Measurements from ENCODE around the gene OR10H5. TPM values are rescaled to one million over a fixed set of nuclear protein-coding genes. Genes with fewer than 3 reads are reported as not detected.
A peak's percentile ranks its signal among the peaks of the same experiment; 100 is the strongest.

Gene OR10H5
- not detected in 2 replicates for total RNA-seq (2013; cell fraction: nucleolus; rRNA removed)
- total RNA-seq (2014; rRNA removed) (not detected in 2 replicates), total RNA-seq (2014; rRNA removed; fragmentation: Illumina TruSeq; extraction: Trizol) (not detected in 2 replicates), total RNA-seq (2021) (not detected in 2 replicates), polyA plus RNA-seq (2011; rRNA removed) (not detected in 2 replicates), polyA plus RNA-seq (2014; fragmentation: Illumina TruSeq; extraction: Trizol) (not detected in 2 replicates), polyA plus RNA-seq (2014; fragmentation: Nextera tagmentation; extraction: Ambion mirVana) (not detected), polyA plus RNA-seq (2014; rRNA removed) (not detected in 2 replicates), polyA plus RNA-seq (2016; fragmentation: Nextera tagmentation; extraction: Ambion mirVana) (not detected), polyA minus RNA-seq (2011; rRNA and poly(A)+ RNA removed) (not detected in 2 replicates), Bru-seq, nascent RNA (not detected), BruChase-seq, experiment 1, labeled RNA remaining after a 6-hour chase (not detected), BruChase-seq, experiment 2, labeled RNA remaining after a 2-hour chase (percentile 3 among the genes with signal in this experiment)
- not detected for polyA plus RNA-seq (2011; ENCODE audit: low read depth)
- not detected in 2 replicates for polyA plus RNA-seq (2011; cell fraction: cytosol; rRNA removed)
- polyA plus RNA-seq (2011; cell fraction: nucleus; rRNA removed) = not detected in 2 replicates
- polyA plus RNA-seq (2012) = not detected in 2 replicates
- not detected in 2 replicates for polyA minus RNA-seq (2011; cell fraction: cytosol; rRNA and poly(A)+ RNA removed)
- polyA minus RNA-seq (2011; cell fraction: nucleus; rRNA and poly(A)+ RNA removed) = not detected in 2 replicates
- long read RNA-seq, experiment 1 = 0 reads
- long read RNA-seq, experiment 2 = 0 reads

- ChIA-PET POLR2A (no interaction called here), CTCF (no interaction called here), RAD21 (ENCODE audit: unreplicated experiment) (no interaction called here), SMC1A (ENCODE audit: uncharacterized antibody, unreplicated experiment) (no interaction called here)
- intact Hi-C loops (cut with micrococcal nuclease; ENCODE audit: unreplicated experiment) (no loop called here), in situ Hi-C loops (cut with MboI) (no loop called here)
- Histone ChIP-seq H4K20me1 (ENCODE audit: control insufficient read depth, insufficient read depth) (no peaks in the 10 kb centered on the region), H3K4me2 (ENCODE audit: control insufficient read depth, insufficient read depth) (no peak within 1 kb of the TSS), H3K79me2 (ENCODE audit: control insufficient read depth, insufficient read depth, low read length) (no peaks in the 10 kb centered on the region), H3K9ac (ENCODE audit: control insufficient read depth, insufficient read depth, low read length) (no peak within 1 kb of the TSS), H3K27me3 (replicated peaks in 1 of 2; ENCODE audit: control insufficient read depth in 2 of 2, insufficient read depth in 2 of 2, low read length in 1 of 2) (no peaks in the 10 kb centered on the region), H3K4me1 (ENCODE audit: control insufficient read depth, insufficient read depth, low read length) (no peaks in the 10 kb centered on the region), H2AFZ (ENCODE audit: control insufficient read depth, low read depth, low read length) (no peak within 1 kb of the TSS), H3K4me3 (no peak within 1 kb of the TSS), H3K27ac (ENCODE audit: control insufficient read depth, insufficient read depth) (no peak within 1 kb of the TSS), H3K36me3 (ENCODE audit: control insufficient read depth in 2 of 2, insufficient read depth in 2 of 2, low read length in 1 of 2) (no peaks in the 10 kb centered on the region), H3K9me3 (replicated peaks; ENCODE audit: control insufficient read depth, insufficient read depth, low read length) (no peaks in the 10 kb centered on the region)
- WGBS (ENCODE audit: insufficient coverage, insufficient replicate concordance, low lambda C conversion rate, missing lambda C conversion rate) = 0% methylated on average over 6 of the region's 6 CpGs
- DNase-seq (ENCODE audit: low read depth, low spot score) (no peak), ATAC-seq (no peak), FAIRE-seq (no peak)
- no TSS peak for BruUV-seq (replicated peaks)
- TF ChIP-seq ZBTB11 (CRISPR knock-in tag; IDR thresholded peaks at IDR 0.05) (no peak), BRCA1 (IDR thresholded peaks at IDR 0.05; ENCODE audit: low read depth, low read length) (no peak), MTA2 (IDR thresholded peaks at IDR 0.05; ENCODE audit: low read depth) (no peak), NKRF (conservative IDR thresholded peaks at IDR 0.05) (no peak), EP300 (IDR thresholded peaks at IDR 0.05; ENCODE audit: borderline replicate concordance in 1 of 2, control insufficient read depth in 1 of 2, low read depth in 2 of 2, low read length in 2 of 2) (no peak), BACH1 (IDR thresholded peaks at IDR 0.05; ENCODE audit: borderline replicate concordance) (no peak), RUNX3 (IDR thresholded peaks at IDR 0.05; ENCODE audit: low read length) (no peak), ZBED1 (IDR thresholded peaks at IDR 0.05; ENCODE audit: borderline replicate concordance) (no peak), MXI1 (IDR thresholded peaks at IDR 0.05; ENCODE audit: low read depth, low read length) (no peak), ZNF24 (IDR thresholded peaks at IDR 0.05) (no peak), RBBP5 (conservative IDR thresholded peaks at IDR 0.05) (no peak), NRF1 (conservative IDR thresholded peaks at IDR 0.05; ENCODE audit: low read depth, low read length) (no peak)
- TF ChIP-seq, protein P1, sequence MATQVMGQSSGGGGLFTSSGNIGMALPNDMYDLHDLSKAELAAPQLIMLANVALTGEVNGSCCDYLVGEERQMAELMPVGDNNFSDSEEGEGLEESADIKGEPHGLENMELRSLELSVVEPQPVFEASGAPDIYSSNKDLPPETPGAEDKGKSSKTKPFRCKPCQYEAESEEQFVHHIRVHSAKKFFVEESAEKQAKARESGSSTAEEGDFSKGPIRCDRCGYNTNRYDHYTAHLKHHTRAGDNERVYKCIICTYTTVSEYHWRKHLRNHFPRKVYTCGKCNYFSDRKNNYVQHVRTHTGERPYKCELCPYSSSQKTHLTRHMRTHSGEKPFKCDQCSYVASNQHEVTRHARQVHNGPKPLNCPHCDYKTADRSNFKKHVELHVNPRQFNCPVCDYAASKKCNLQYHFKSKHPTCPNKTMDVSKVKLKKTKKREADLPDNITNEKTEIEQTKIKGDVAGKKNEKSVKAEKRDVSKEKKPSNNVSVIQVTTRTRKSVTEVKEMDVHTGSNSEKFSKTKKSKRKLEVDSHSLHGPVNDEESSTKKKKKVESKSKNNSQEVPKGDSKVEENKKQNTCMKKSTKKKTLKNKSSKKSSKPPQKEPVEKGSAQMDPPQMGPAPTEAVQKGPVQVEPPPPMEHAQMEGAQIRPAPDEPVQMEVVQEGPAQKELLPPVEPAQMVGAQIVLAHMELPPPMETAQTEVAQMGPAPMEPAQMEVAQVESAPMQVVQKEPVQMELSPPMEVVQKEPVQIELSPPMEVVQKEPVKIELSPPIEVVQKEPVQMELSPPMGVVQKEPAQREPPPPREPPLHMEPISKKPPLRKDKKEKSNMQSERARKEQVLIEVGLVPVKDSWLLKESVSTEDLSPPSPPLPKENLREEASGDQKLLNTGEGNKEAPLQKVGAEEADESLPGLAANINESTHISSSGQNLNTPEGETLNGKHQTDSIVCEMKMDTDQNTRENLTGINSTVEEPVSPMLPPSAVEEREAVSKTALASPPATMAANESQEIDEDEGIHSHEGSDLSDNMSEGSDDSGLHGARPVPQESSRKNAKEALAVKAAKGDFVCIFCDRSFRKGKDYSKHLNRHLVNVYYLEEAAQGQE (IDR thresholded peaks at IDR 0.05; ENCODE audit: low read depth, low read length) = no peak
Observed at GRCh38 chr19:15787611-15788155, at the start of gene OR10H5. Gene OR10H5 (plus strand): TSS chr19:15787661. CDS start chr19:15794049, 6,388 bp downstream.
